CD14-positive monocyte (primary cell): ENCODE results near the gene LHFPL3. TPM values are rescaled to one million over a fixed set of nuclear protein-coding genes. Genes with fewer than 3 reads are reported as not detected.

Source experiments
- DNase-seq, 3 donors: peaks; one replicate each; pipeline ENCODE4 v3.0.0-alpha.2; 2011 to 2022
- H2AFZ ChIP-seq: 2 replicates; pipeline ENCODE4 v1.6.0; 2012; ENCODE audit warnings: mild to moderate bottlenecking, low read depth, low read length, inconsistent platforms; ENCODE audit not compliant: insufficient read depth, poor library complexity, severe bottlenecking
- H3K27ac ChIP-seq, 2 donors: 1 replicate in 1 of 2; 2 replicates in 1 of 2; pipeline ENCODE4 v1.5.1; 2012 to 2013; ENCODE audit warnings: low read length in 2 of 2, control low read depth in 1 of 2, inconsistent platforms in 1 of 2, low read depth in 1 of 2, mild to moderate bottlenecking in 1 of 2
- H3K27me3 ChIP-seq, 2 donors: one replicate each; pipeline versions ENCODE4 v1.6.0 to v1.6.1; 2011 to 2013; ENCODE audit warnings: low read length in 2 of 2; ENCODE audit not compliant: control insufficient read depth in 2 of 2, insufficient read depth in 2 of 2
- H3K36me3 ChIP-seq, 2 donors: replicated peaks in 1 of 2; 1 replicate in 1 of 2; 2 replicates in 1 of 2; pipeline versions ENCODE4 v1.5.1 to v1.6.1; 2012 to 2013; ENCODE audit warnings: low read length in 2 of 2, control low read depth in 1 of 2, inconsistent platforms in 1 of 2, mild to moderate bottlenecking in 1 of 2; ENCODE audit not compliant: insufficient read depth in 2 of 2, control insufficient read depth in 1 of 2
- H3K4me1 ChIP-seq, 2 donors: 1 replicate in 1 of 2; 2 replicates in 1 of 2; pipeline versions ENCODE4 v1.5.1 to v1.6.1; 2012 to 2013; ENCODE audit warnings: low read length in 2 of 2, control low read depth in 1 of 2, inconsistent platforms in 1 of 2, mild to moderate bottlenecking in 1 of 2, moderate library complexity in 1 of 2; ENCODE audit not compliant: insufficient read depth in 2 of 2, control insufficient read depth in 1 of 2
- H3K4me2 ChIP-seq: replicated peaks from 2 replicates; pipeline ENCODE3; 2012; ENCODE audit warnings: low read length, moderate library complexity, mild to moderate bottlenecking; ENCODE audit not compliant: poor library complexity, severe bottlenecking; ENCODE audit errors: extremely low read depth
- H3K4me3 ChIP-seq, 3 experiments: fragments of 200-600 bp in 1 of 3; sonication (generic) in 1 of 3; replicated peaks in 1 of 3; 1 replicate in 2 of 3; 2 replicates in 1 of 3; pipeline ENCODE4 v1.5.1; 2011 to 2013; ENCODE audit warnings: low read length in 3 of 3, mild to moderate bottlenecking in 3 of 3, control low read depth in 2 of 3, low read depth in 2 of 3, inconsistent platforms in 1 of 3, moderate library complexity in 1 of 3
- H3K79me2 ChIP-seq: 2 replicates; pipeline ENCODE4 v1.6.0; 2012; ENCODE audit warnings: mild to moderate bottlenecking, control low read depth, inconsistent platforms, low read length, moderate library complexity; ENCODE audit not compliant: insufficient read depth
- H3K9ac ChIP-seq: 2 replicates; pipeline ENCODE4 v1.6.0; 2017; ENCODE audit warnings: low read length, mild to moderate bottlenecking; ENCODE audit not compliant: insufficient read depth, poor library complexity, severe bottlenecking
- H3K9me3 ChIP-seq, 2 donors: replicated peaks in 1 of 2; 1 replicate in 1 of 2; 2 replicates in 1 of 2; pipeline versions ENCODE4 v1.5.1 to v1.6.1; 2012 to 2013; ENCODE audit warnings: low read length in 2 of 2, control low read depth in 1 of 2; ENCODE audit not compliant: control insufficient read depth in 1 of 2, insufficient read depth in 1 of 2
- H4K20me1 ChIP-seq: 2 replicates; pipeline ENCODE4 v1.6.0; 2012; ENCODE audit warnings: mild to moderate bottlenecking, low read length, control low read depth, moderate library complexity; ENCODE audit not compliant: insufficient read depth
- H3K27ac Mint-ChIP-seq, 7 donors: one replicate each; pipeline ENCODE4 v1.8.0; 2020; ENCODE audit warnings: mild to moderate bottlenecking in 7 of 7, mixed read lengths in 7 of 7, moderate library complexity in 6 of 7, inconsistent platforms in 2 of 7
- H3K27me3 Mint-ChIP-seq, 3 donors: one replicate each; pipeline ENCODE4 v1.8.0; 2021 to 2022; ENCODE audit warnings: low read depth in 3 of 3, mild to moderate bottlenecking in 3 of 3, mixed read lengths in 3 of 3, moderate library complexity in 3 of 3, inconsistent platforms in 1 of 3
- H3K36me3 Mint-ChIP-seq, 2 donors: one replicate each; pipeline ENCODE4 v1.8.0; 2020; ENCODE audit warnings: mixed read lengths in 2 of 2, inconsistent platforms in 1 of 2, mild to moderate bottlenecking in 1 of 2
- H3K4me1 Mint-ChIP-seq: one replicate; pipeline ENCODE4 v1.8.0; 2020; ENCODE audit warnings: mild to moderate bottlenecking, mixed read lengths
- H3K4me3 Mint-ChIP-seq, 2 donors: one replicate each; pipeline ENCODE4 v1.8.0; 2020; ENCODE audit warnings: mild to moderate bottlenecking in 2 of 2, mixed read lengths in 2 of 2, moderate library complexity in 1 of 2
- H3K9me3 Mint-ChIP-seq, 7 donors: one replicate each; pipeline ENCODE4 v1.8.0; 2020 to 2022; ENCODE audit warnings: mixed read lengths in 7 of 7, mild to moderate bottlenecking in 6 of 7, moderate library complexity in 6 of 7, inconsistent platforms in 2 of 7
- CTCF ChIP-seq: fragments of 200-600 bp; IDR thresholded peaks from one replicate; pipeline ENCODE4 v1.8.0; 2022; ENCODE audit warnings: antibody characterized with exemption, mild to moderate bottlenecking
- WGBS: methylation state at CpG from one replicate; pipeline ENCODE4 v1.1.5; 2013; ENCODE audit warnings: missing lambda C conversion rate; ENCODE audit not compliant: insufficient coverage; 5-methylcytosine and 5-hydroxymethylcytosine counted together
- intact Hi-C, 2 donors: fragments of 100-400 bp; cut with micrococcal nuclease; formaldehyde crosslinking; loops; one replicate each; pipeline versions ENCODE4 v1.15.0 to v1.15.1; 2023
- polyA plus RNA-seq, 3 donors: library from polyadenylated mRNA; depleted of rRNA in 1 of 3; unstranded in 2 of 3; stranded (reverse) in 1 of 3; fragments of 300-500 nt in 2 of 3; fragments of >200 nt in 1 of 3; fragmentation: Illumina TruSeq in 2 of 3; gene quantifications; 1 replicate in 2 of 3; 2 replicates in 1 of 3; pipeline ENCODE4 v1.2.3, GENCODE V29; 2012 to 2021

LHFPL3 gene
- polyA plus RNA-seq, 3 donors: not detected

GRCh38 chr7:104414216-104414615 lies 85.8 kb downstream of the LHFPL3 start:
- no peaks in the 10 kb centered on the region for H4K20me1 ChIP-seq
- H2AFZ ChIP-seq: no peak overlapping the region
- H3K27ac ChIP-seq: no peak overlapping the region
- intact Hi-C loops: no loop called here
- Mint-ChIP-seq H3K4me3 (no peak overlapping the region), H3K36me3 (no peaks in the 10 kb centered on the region), H3K27me3 (no peaks in the 10 kb centered on the region), H3K27ac (no peak overlapping the region), H3K9me3 (peaks cover 0 to 3% (median 1%) of the 10 kb centered on the region in 7 donors), H3K4me1 (no peaks in the 10 kb centered on the region)
- WGBS: 82% methylated on average over 3 of the region's 4 CpGs
- no peaks in the 10 kb centered on the region for H3K36me3 ChIP-seq
- H3K4me3 ChIP-seq: no peak overlapping the region
- no peaks in the 10 kb centered on the region for H3K4me1 ChIP-seq
- H3K27me3 ChIP-seq: no peaks in the 10 kb centered on the region
- no peak for DNase-seq
- no peak overlapping the region for H3K9ac ChIP-seq
- H3K79me2 ChIP-seq: no peaks in the 10 kb centered on the region
- no peak for TF ChIP-seq CTCF
- no peak overlapping the region for H3K4me2 ChIP-seq
- H3K9me3 ChIP-seq: no peaks in the 10 kb centered on the region

GRCh38 chr7:104415700-104416099 lies 87.3 kb downstream of the LHFPL3 start:
- TF ChIP-seq CTCF: no peak
- H3K36me3 ChIP-seq: no peaks in the 10 kb centered on the region
- no peak overlapping the region for H3K4me3 ChIP-seq
- no peaks in the 10 kb centered on the region for H3K27me3 ChIP-seq
- H3K4me1 Mint-ChIP-seq: no peaks in the 10 kb centered on the region
- no peaks in the 10 kb centered on the region for H3K79me2 ChIP-seq
- no peak for DNase-seq
- no peaks in the 10 kb centered on the region for H3K36me3 Mint-ChIP-seq
- no peak overlapping the region for H3K27ac ChIP-seq
- no peaks in the 10 kb centered on the region for H3K9me3 ChIP-seq
- no peaks in the 10 kb centered on the region for H3K27me3 Mint-ChIP-seq
- H3K4me1 ChIP-seq: no peaks in the 10 kb centered on the region
- 80% methylated on average over 2 of the region's 2 CpGs for WGBS
- H2AFZ ChIP-seq: no peak overlapping the region
- intact Hi-C loops: no loop called here
- H3K4me2 ChIP-seq: no peak overlapping the region
- no peak overlapping the region for H3K9ac ChIP-seq
- peaks cover 0 to 3% (median 1%) of the 10 kb centered on the region in 7 donors for H3K9me3 Mint-ChIP-seq
- H3K4me3 Mint-ChIP-seq: no peak overlapping the region
- no peak overlapping the region for H3K27ac Mint-ChIP-seq
- H4K20me1 ChIP-seq: no peaks in the 10 kb centered on the region
